ENCODE results near the gene NPC1.
"Not testable (repeated sequence)": the region's sequence is repeated elsewhere in the genome, so short reads cannot be mapped to it uniquely, and the experiment has no call there.

NPC1 gene

GRCh38 chr18:23521907-23522306 lies 64.4 kb downstream of the NPC1 start:
- in situ Hi-C loops (cut with MboI; ENCODE audit: low sequenced_read_pairs, unreplicated experiment) = no loop called here
- no peak for TF ChIP-seq CTCF (IDR thresholded peaks at IDR 0.05; ENCODE audit: borderline replicate concordance, control extremely low read depth, extremely low read depth, insufficient read depth, missing control alignments)
- no peak for DNase-seq (ENCODE audit: low spot score)

DNA sequence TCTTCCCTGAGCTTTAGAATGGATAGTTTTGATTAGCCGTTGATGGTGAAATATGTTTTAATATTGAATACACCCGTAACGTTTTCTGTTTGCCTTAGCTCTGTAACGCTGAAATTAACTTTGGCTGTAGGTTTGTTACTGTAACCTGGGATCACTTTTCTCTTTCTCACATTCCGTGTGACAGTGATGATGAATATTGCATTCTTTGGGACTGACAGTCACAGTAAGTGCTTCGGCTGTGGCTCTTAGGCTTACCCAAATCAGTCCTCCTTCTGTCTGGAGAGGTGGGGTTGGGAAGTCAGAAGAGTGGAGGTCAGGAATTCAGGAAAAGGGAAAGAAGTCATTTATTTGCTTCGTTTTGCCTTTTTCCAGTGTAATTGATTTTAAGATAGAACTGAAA lies 65.0 kb downstream of the NPC1 start:
- no peak for DNase-seq (ENCODE audit: low spot score)
- no peak for TF ChIP-seq CTCF (IDR thresholded peaks at IDR 0.05; ENCODE audit: borderline replicate concordance, control extremely low read depth, extremely low read depth, insufficient read depth, missing control alignments)
- in situ Hi-C loops (cut with MboI; ENCODE audit: low sequenced_read_pairs, unreplicated experiment) = no loop called here

DNA sequence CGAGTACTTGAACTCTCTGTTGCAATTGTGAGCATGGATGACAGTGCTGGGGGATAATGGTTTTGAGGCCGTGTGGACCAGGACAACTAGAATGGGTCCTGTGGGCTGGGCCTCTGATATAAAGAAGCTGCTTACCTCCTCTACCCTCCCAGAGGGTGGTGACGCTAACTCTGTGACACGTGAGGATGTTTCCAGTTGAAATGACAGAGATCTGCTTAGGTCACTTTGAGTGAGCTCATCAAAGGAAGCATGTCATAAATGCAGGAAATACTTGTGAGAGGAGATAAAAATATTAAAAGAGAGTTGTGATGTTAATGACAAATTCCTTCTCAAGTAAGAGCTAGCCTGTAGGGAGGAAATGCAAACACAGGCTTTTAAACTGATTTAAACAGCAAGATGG lies 66.6 kb downstream of the NPC1 start:
- DNase-seq (ENCODE audit: low spot score) = no peak
- no peak for TF ChIP-seq CTCF (IDR thresholded peaks at IDR 0.05; ENCODE audit: borderline replicate concordance, control extremely low read depth, extremely low read depth, insufficient read depth, missing control alignments)
- in situ Hi-C loops (cut with MboI; ENCODE audit: low sequenced_read_pairs, unreplicated experiment) = loop anchor here (10.0 kb wide), 1 partner anchor 65 kb away; the partner anchor contains the start of gene NPC1

GRCh38 chr18:23515911-23516546 lies 70.3 kb downstream of the NPC1 start:
- in situ Hi-C loops (cut with MboI; ENCODE audit: low sequenced_read_pairs, unreplicated experiment) = loop anchor here (10.0 kb wide), 1 partner anchor 69 kb away; the partner anchor contains the start of gene NPC1
- peak; percentile 72 for DNase-seq (ENCODE audit: low spot score)
- TF ChIP-seq CTCF (IDR thresholded peaks at IDR 0.05; ENCODE audit: borderline replicate concordance, control extremely low read depth, extremely low read depth, insufficient read depth, missing control alignments) = peak; percentile 93

GRCh38 chr18:23512641-23513040 lies 73.7 kb downstream of the NPC1 start:
- in situ Hi-C loops (cut with MboI; ENCODE audit: low sequenced_read_pairs, unreplicated experiment) = loop anchor here (10.0 kb wide), 1 partner anchor 72 kb away; the partner anchor contains the start of gene NPC1
- DNase-seq (ENCODE audit: low spot score) = no peak
- no peak for TF ChIP-seq CTCF (IDR thresholded peaks at IDR 0.05; ENCODE audit: borderline replicate concordance, control extremely low read depth, extremely low read depth, insufficient read depth, missing control alignments)

GRCh38 chr18:23512216-23512615 lies 74.1 kb downstream of the NPC1 start:
- not testable (repeated sequence) for DNase-seq (ENCODE audit: low spot score)
- in situ Hi-C loops (cut with MboI; ENCODE audit: low sequenced_read_pairs, unreplicated experiment) = loop anchor here (10.0 kb wide), 1 partner anchor 73 kb away; the partner anchor contains the start of gene NPC1

DNA sequence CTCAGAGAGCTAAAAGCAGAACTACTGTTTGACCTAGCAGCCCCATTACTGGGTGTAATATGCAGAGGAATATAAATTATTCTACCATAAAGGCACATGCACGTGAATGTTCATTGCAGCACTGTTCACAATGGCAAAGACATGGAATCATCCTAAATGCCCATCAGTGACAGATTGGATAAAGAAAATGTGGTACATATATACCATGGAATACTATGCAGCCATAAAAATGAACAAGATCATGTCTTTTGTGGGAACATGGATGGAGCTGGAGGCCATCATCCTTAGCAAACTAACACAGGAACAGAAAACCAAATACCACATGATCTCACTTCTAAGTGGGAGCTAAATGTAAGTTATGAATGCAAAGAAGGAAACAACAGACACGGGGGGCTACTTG lies 75.4 kb downstream of the NPC1 start:
- in situ Hi-C loops (cut with MboI; ENCODE audit: low sequenced_read_pairs, unreplicated experiment) = loop anchor here (10.0 kb wide), 1 partner anchor 74 kb away; the partner anchor contains the start of gene NPC1
- not testable (repeated sequence) for DNase-seq (ENCODE audit: low spot score)

Data from GM13976 (cell line).